GM10248 (cell line): ENCODE measurements around the gene PKD1L1.
A peak's percentile ranks its signal among the peaks of the same experiment; 100 is the strongest.

Source experiments
- CTCF ChIA-PET: fragments of 300-600 bp; sonication (Branson Sonifier 250); formaldehyde crosslinking; extraction: SDS; loops from one replicate; lab custom pipeline; 2021; ENCODE audit warnings: antibody characterized with exemption; lab: Yijun Ruan, JAX
- POLR2A ChIA-PET: fragments of 350-650 bp; sonication (Branson Sonifier 250); formaldehyde crosslinking; extraction: SDS; loops from one replicate; lab custom pipeline; 2020; ENCODE audit warnings: antibody characterized with exemption; lab: Yijun Ruan, JAX
- DNase-seq: peaks from one replicate; pipeline ENCODE4 v3.0.0; 2012; ENCODE audit errors: extremely low spot score
- TF ChIP-seq, protein P1 (sequence below): IDR thresholded peaks from 2 replicates; pipeline ENCODE4 v1.5.1; 2012; ENCODE audit warnings: mild to moderate bottlenecking, low read depth; ENCODE audit errors: extremely low read depth, missing control alignments, control extremely low read depth

The PKD1L1 gene

DNA sequence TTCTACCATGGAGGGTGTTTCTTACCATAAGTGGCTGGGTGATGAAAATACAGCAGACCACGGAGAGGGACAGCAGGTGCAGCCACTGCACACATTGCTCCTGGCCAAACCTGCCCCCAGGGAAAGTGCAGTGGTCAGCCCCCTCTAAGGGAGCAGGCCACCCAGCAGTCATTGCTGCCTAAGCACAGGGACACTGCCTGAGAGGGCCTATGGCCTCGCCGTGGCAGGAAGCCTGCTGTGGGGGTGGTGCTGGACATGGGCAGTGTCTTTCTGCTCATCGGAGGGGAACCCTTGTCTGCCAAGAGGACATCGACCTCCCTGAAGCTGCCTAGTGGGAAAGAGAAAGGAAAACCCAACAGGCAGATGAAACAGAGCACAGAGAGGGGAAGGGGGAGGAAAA lies 118.3 kb downstream of the PKD1L1 start:
- CTCF ChIA-PET, result interaction anchor here (2.4 to 4.3 kb wide), 2 partner anchors 11 to 564 kb away, joined by 15 to 19 read pairs; no protein-coding TSS in a partner anchor
- DNase-seq, result no peak
- POLR2A ChIA-PET, result no interaction called here
- TF ChIP-seq, protein P1, sequence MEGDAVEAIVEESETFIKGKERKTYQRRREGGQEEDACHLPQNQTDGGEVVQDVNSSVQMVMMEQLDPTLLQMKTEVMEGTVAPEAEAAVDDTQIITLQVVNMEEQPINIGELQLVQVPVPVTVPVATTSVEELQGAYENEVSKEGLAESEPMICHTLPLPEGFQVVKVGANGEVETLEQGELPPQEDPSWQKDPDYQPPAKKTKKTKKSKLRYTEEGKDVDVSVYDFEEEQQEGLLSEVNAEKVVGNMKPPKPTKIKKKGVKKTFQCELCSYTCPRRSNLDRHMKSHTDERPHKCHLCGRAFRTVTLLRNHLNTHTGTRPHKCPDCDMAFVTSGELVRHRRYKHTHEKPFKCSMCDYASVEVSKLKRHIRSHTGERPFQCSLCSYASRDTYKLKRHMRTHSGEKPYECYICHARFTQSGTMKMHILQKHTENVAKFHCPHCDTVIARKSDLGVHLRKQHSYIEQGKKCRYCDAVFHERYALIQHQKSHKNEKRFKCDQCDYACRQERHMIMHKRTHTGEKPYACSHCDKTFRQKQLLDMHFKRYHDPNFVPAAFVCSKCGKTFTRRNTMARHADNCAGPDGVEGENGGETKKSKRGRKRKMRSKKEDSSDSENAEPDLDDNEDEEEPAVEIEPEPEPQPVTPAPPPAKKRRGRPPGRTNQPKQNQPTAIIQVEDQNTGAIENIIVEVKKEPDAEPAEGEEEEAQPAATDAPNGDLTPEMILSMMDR, result no peak

DNA sequence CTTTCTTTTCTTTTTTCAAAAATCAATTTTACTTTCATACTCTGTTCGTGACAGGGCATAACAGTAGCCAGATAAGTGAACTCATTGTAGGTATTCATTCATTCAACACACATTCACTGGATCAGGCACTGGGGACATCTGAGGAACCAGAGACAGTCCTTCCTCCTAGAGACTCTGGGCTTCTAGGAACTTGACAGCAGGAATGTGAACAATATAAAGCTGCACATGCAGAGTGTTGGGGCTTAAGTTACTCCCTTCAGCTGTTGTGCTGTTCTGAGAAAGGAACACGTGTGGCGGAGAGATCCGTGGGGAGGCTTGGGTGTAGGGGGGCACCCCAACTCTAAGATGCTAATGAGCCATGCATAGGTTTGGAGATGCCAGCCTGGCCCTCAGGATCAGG lies 120.4 kb downstream of the PKD1L1 start:
- DNase-seq, result no peak
- TF ChIP-seq, protein P1, result no peak
- CTCF ChIA-PET, result interaction anchor here (1.0 to 2.9 kb wide), 3 partner anchors 9 to 562 kb away, joined by 3 to 18 read pairs (median 3); no protein-coding TSS in a partner anchor
- POLR2A ChIA-PET, result no interaction called here

GRCh38 chr7:47827351-47827756 lies 120.9 kb downstream of the PKD1L1 start:
- TF ChIP-seq, protein P1, result no peak
- ChIA-PET CTCF (interaction anchor here (0.8 to 2.9 kb wide), 3 partner anchors 8 to 561 kb away, joined by 3 to 18 read pairs (median 6); no protein-coding TSS in a partner anchor), POLR2A (no interaction called here)
- no peak for DNase-seq

DNA sequence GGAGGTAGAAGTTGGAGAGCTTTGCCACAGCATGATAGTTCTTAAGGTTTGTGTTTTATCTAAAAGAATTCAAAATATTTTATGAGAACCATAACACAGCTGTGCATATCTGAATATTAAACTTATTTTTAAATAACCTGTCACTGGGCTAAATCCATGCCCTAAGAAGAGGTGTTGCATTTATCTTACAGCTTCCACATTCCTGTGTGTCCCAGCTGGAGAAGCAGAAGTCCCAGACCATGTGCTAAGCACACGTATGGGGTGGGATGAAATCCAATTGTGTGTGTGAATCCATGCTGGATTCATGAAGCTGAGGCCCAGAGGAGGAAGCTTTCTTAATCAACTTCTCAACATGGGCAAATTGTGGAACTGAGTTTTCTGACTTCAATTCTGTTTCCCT lies 121.5 kb downstream of the PKD1L1 start:
- TF ChIP-seq, protein P1, result no peak
- POLR2A ChIA-PET, result no interaction called here
- no peak for DNase-seq
- CTCF ChIA-PET, result interaction anchor here (0.8 to 2.9 kb wide), 3 partner anchors 9 to 560 kb away, joined by 3 to 18 read pairs (median 6); no protein-coding TSS in a partner anchor

GRCh38 chr7:47819607-47819920 lies 128.7 kb downstream of the PKD1L1 start:
- CTCF ChIA-PET, result interaction anchor here (0.5 to 3.4 kb wide), 32 partner anchors 9 to 566 kb away, joined by 3 to 65 read pairs (median 4); no protein-coding TSS in a partner anchor
- POLR2A ChIA-PET, result interaction anchor here (0.6 to 0.8 kb wide), 2 partner anchors 270 to 550 kb away, joined by 4 to 6 read pairs; no protein-coding TSS in a partner anchor
- TF ChIP-seq, protein P1, result no peak
- no peak for DNase-seq

GRCh38 chr7:47818796-47819606 lies 129.3 kb downstream of the PKD1L1 start:
- DNase-seq, result peak; percentile 69
- ChIA-PET CTCF (interaction anchor here (0.5 to 3.4 kb wide), 34 partner anchors 9 to 565 kb away, joined by 3 to 65 read pairs (median 4); no protein-coding TSS in a partner anchor), POLR2A (interaction anchor here (0.6 to 0.8 kb wide), 2 partner anchors 271 to 549 kb away, joined by 4 to 6 read pairs; no protein-coding TSS in a partner anchor)
- TF ChIP-seq, protein P1, result peak; percentile 99
